GM12872 (cell line): ENCODE results near the gene AMN.

Experiments used
- TF ChIP-seq, protein P1 (sequence below): IDR thresholded peaks from 3 replicates; pipeline ENCODE4 v1.5.1; 2011; ENCODE audit warnings: low read depth, mild to moderate bottlenecking, low read length, moderate library complexity; ENCODE audit not compliant: insufficient read depth

The AMN gene

GRCh38 chr14:102929241-102930137 is 7.0 kb downstream of the AMN start:
- TF ChIP-seq, protein P1, sequence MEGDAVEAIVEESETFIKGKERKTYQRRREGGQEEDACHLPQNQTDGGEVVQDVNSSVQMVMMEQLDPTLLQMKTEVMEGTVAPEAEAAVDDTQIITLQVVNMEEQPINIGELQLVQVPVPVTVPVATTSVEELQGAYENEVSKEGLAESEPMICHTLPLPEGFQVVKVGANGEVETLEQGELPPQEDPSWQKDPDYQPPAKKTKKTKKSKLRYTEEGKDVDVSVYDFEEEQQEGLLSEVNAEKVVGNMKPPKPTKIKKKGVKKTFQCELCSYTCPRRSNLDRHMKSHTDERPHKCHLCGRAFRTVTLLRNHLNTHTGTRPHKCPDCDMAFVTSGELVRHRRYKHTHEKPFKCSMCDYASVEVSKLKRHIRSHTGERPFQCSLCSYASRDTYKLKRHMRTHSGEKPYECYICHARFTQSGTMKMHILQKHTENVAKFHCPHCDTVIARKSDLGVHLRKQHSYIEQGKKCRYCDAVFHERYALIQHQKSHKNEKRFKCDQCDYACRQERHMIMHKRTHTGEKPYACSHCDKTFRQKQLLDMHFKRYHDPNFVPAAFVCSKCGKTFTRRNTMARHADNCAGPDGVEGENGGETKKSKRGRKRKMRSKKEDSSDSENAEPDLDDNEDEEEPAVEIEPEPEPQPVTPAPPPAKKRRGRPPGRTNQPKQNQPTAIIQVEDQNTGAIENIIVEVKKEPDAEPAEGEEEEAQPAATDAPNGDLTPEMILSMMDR: no peak

GRCh38 chr14:102930138-102930752 is 7.8 kb downstream of the AMN start:
- TF ChIP-seq, protein P1: no peak

DNA sequence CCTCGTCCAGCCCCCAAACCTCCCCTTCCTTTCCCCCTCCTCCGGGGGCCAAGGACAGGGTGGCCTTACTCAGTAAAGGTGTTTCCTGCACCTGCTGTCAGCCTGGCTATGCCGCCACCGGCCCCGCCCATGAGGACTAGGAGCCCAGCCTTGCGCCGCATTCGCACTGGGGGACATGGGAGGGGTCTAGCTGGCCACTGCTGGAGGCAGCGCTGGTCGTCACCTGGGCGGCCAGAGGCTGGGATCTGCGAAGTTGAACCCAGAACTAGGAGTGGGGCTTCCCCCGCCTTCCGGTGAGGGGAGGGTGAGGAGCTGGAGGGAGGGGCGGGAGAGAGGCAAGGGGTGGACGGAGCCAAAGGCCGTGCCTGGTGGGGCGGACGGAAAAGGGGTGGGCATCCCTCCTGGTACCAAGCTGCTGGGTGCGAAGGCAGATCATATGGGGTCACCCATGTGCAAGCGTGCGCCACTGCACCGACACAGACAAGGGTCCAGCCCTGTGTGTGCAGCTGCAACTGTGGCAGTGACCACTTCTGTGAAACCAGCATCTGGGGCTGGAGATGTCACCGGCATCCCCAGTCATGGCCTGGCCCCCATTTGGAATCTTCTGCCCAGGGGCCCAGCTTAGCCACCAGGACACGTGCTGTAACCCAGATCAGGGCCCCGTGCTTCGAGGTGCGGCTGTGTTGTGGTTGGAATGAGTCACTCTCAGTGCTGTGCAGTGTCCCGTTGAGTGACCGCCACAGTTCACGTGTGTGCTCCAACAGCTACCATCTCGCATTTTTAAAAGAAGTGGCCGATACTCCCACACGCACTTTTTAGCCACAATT is 8.5 kb downstream of the AMN start:
- TF ChIP-seq, protein P1: no peak

DNA sequence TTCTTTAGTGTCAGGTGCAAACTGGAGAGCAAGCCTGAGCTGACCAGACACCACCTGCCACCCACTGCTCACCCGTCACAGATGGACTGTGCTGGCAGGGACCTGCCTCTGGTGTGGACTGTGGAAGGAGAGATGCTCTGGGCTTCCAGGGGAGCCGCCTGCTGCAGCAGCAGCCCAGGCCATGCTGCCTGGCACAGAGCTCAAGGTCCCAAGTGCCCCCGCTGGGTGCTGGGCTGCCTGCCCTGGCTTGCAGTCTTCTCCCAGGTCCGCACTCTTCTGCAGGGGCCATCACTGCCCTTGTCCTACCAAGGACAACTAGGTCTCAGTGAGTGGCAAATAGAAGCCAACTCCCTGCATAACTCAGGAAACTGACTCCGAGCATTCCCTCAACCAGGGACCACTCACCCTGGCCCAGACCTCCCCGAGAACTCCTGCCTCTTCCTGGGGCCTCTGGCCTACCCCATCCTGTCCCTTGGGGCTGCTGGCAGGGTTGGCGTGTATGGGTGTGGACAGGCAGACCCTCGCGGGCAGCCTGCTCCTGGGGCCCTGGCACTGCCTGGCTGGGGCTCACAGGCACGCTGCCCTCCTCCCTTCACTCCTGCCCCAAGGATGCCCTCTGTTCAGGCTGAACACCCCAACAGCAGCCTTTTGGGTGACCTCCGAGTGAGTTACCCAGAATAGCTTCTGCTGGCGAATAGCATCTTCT is 9.3 kb downstream of the AMN start:
- TF ChIP-seq, protein P1: no peak

GRCh38 chr14:102932484-102933248 is 10.2 kb downstream of the AMN start:
- TF ChIP-seq, protein P1: no peak

- TF ChIP-seq, protein P1: no peak
Measured at GRCh38 chr14:102933618-102934231, 11.3 kb downstream of the AMN start.
